Stimulated activated CD4-positive, alpha-beta T cell treated with anti-CD3 and anti-CD28 coated beads, Interleukin-2, amount 100 ng/mL, for 4 hours (primary cell): ENCODE data around the gene SLC6A6.

Source experiments
- DNase-seq: peaks from one replicate; pipeline ENCODE4 v3.0.0-alpha.2; 2020; ENCODE audit warnings: low read depth

Gene SLC6A6

DNA sequence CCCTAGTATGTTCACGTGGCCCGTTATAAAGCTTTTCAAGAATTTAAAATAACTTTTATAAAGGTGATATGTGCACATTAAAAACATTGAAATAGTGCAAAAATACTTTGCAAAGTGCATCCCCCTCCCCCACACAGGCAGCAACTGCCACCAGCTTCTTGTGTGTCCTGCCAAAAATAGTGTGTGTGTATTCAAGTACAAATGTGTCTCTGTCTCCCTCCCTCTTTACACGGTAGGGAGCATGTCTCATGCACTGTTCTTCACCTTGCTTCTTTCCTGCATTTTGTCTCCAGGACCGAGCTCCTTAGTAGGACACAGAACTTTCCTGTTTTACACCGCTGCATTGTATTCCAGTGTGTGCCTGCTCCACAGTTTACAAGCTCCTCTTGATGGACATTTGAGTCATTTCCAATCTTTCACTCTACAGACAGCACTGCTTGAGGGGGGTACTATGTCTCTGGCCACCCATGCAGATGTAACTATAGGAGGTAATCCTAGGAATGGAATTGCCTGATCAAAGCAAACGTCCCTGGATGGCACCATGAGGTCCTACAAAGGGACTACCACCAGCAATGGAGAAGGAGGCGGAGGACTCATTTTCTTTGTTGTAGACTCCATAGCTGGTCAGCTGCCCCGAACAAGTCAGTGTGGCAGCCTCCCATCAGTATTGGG lies 52.4 kb downstream of the SLC6A6 start:
- no peak for DNase-seq

DNA sequence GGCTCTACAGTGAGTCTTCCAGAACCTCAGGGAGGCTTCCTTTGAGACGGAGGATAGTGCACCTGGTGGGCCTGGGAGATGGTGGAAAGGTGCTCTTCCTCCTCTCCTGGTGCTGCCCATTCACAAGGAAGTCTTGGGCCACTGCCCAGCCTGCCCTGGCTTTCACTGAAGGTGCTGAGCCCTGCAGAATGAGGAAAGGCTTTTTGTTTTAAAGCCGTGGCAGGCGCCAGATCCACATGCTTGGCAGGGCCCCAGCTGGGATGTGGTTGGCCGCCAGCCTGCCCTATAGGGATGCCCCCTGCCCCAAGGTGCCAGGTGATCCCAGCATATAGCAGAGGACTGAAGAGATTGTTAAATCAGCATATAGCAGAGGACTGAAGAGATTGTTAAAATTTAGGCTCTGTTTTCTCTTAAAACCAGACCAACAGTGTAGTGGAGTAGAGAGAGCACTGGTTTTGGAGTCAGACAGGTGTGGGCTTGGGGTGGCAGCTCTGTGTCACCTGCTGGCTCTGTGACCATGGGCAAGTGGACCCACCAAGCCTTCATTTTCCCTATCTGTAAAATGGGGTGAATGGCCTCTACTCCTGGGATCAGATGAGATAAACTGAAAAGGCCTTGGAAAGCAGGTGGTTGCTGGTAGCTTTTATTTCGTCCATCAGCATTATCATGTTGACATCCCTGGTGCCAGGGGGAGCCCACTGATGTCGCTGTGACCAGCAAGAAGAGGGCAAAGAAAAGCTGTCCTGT lies 53.3 kb downstream of the SLC6A6 start:
- no peak for DNase-seq

DNA sequence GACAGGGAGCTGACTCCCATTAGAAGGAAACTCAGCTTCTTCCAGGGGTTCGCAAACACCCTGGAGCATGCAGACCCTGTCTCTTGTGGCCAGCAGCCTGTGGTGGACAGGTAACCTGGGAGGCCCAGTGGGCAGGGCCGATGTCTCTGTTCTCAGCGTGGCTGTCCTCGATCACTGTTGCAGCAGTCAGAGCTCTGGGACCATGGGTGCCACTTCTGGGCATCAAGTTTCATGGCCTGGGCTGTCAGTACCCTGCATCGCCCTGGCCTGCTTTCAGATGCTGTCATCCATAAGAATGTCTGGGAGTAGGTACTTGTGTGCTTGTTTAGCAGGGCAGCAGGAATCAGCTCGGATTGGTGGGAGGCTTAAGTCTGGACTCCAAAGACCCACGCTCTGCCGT lies 54.4 kb downstream of the SLC6A6 start:
- DNase-seq: no peak

DNA sequence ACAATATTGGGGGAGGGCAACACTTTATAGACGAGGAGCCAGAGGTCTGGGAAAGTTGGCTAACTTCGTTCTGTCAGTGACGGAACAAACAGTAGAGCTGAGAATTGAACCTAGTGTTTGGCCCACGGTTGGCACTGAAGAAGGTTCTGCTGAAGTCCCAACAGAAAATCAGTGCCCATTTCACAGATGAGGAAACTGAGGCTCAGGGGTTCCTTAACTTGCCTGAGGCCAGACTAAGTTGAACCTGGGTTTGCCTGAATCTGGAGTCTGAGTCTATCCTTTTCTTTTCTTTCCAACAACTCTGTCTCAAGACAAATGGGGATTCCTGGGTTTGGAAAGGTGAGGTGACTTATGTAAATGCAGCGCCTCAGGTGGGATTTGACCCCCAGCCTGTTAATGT lies 55.1 kb downstream of the SLC6A6 start:
- DNase-seq: no peak

DNA sequence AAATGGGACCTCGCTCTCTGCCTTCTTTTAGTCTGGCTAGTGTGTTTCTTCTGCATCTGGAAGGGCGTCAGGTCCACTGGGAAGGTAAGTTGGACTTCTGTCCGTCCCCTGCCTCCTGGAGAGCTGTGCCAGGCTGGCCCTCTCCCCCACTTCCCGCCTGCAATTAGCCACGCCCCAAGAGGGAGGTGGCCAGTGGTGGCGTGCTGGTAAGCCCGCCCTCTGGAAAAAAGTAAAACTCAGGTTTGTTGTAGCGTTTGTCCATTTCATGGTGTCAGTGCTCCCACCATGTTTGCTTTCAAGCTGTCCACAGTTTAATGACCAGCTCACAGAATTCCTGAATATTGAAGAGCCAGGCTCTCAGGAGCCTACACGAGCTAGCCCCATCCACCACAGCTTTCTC lies 55.6 kb downstream of the SLC6A6 start:
- DNase-seq: no peak

DNA sequence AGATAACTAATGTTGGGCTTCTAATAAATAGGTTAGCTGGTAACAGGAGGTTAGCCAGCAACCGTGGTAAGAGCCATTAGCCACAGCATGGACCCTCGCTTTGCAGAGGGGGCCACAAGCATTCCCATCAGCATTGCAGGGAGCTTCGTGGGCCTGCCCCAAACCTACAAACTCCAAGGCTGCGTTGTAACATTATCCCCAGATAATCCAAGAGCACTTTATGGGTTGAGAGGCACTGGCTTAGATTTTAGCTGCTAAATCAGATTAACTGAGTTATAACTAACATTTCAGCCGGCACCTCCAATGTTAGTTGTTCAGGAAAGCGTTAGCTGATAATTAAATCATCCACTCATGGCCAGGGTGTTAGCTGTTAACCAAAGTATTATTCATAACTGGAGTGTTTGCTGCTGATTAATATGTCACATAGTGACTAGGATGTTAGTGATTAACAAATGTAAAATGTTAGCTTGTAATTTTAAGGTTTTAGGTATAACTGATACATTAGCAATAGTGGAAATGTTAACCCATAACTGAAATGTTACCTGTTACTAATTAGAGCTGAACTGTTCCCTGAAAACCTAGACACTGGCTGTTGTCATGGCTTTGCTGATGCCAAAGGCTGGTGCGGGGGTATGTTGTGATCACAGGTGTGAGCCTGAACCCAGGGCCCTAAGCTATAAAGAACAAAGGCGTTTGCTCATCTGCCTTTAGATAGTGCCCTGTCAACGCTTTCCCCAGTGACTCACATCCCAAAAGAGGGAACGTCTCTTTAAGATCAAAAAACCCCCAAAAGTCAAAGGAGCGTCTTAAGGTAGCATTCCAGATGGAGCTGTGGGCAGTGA lies 56.2 kb downstream of the SLC6A6 start:
- DNase-seq: no peak

DNA sequence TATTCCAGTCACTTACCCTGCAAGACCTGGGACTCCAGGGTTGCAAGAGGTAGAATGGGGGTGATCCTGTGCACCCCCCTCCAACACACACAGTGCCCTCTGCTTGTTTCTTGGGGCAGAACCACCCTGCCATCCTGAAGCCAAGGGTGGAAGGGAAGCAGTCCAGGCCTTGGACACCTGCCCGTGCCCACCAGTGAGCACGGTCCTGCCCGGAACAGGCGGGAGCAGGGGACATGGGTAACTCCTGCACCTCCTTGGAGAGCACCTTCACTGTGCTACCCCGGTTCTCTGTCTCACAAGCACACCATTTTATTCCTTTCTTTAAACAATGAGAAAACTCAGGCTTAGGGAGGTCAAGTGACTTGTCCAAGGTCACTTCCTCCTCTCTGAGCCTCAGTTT lies 57.0 kb downstream of the SLC6A6 start:
- DNase-seq: no peak

DNA sequence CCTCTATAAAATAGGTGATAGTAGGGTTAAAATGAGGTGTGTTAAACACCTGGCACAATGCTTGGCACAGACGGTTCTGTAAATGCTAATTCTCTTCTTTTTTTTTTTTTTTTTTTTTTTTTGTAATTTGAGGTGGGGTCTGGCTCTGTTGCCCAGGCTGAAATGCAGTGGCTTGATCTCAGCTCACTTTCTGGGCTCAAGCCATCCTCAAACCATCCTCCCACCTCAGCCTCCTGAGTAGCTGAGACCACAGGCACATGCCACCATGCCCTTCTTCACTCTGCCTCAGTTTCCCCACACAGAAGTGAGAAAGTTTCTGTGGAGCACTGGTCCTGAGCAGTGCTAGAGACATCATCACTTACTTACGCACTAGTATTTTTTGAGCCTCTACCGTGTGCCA lies 57.4 kb downstream of the SLC6A6 start:
- no peak for DNase-seq

DNA sequence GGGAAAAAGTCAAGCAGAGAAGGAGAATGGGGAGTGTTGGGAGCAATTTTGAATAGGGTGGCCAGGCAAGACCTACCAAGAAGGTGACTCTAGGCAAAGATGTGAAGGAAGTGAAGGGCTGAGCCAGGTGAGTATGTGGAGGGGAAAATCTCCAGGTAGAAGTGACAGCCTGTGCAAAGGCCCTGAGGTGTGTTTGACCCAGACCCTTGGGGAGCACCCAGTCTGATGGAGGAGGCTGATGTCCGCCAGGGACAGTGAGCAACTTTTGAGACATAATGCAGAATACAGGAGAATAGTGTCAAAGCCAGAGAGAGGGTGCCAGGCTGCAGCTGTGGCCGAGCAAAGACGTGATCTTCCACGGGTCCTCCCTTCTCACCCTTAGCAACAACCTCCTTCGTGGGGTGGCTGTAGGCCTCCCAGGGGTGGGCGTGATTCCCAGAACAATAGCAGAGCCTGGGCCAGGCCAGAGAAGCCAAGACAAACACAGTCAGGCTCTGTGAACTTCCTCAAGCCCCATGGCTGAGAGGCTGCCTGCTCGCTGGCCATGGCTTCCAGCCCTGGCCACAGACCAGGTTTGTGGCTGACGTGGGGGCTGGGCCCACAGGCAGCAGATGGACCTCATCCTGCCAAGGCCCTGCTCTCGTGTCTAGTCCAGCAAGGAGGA lies 58.1 kb downstream of the SLC6A6 start:
- no peak for DNase-seq

DNA sequence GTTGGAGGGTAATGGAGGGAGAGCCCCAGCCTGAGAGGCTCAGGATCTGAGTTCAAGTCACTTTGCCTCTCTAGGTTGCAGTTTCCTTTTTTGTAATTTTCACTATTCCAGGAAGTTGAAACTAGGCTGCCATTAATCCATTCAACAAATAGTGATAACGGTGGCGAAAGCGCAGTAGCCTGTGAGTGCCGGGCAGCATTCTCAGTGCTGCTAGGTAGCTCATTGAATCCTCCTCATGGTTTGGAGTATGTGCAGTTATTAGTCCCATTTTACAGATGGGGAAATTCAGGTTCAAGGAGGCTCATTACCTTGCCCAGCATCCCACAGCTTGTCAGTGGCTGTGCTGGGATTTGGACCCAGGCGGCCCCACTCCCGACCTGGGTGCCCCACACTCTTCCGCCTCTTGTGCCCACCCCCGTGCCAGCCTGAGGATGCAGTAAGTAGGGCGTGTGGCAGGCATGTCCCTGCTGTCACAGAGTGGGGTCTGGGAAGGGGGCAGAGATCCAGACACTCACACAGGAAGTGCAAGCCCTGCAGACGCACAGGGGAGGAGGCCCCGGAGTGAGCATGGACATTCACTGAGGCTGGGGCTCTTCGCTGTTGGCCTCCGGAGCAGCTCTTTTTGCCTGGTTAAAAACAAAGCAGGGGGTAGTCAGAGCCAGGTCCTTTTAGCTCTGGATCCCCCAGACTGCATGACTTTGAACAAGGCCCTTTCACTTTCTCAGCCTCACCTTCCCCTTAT lies 58.8 kb downstream of the SLC6A6 start:
- DNase-seq: no peak

DNA sequence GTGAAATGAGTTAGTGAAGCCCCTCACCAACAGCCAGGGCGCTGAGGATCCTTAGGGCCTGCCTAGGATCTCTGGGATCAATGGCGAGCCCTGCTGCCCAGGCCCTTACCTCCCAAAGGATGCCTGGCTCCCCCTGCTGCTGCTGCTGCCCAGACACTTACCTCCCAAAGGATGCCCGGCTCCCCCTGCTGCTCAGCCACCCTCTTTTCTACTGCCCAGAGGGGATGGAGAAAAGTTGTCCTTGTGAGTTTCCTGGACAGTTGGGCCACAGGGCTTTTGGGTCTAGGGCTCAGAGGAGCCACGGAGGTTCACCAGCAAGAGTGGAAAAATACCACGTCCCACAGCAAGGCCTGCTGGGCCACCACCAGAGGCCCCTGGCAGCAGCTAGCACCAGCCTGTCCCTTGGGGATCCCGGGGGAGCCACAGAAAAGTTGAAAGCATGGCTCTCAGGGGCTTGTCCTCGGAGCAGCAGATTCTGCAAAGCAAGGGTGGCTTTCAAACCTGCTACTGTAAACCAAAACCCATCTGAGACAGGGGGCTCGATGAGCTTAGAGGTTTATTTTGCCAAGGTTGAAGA lies 59.4 kb downstream of the SLC6A6 start:
- DNase-seq: peak; percentile 25

DNA sequence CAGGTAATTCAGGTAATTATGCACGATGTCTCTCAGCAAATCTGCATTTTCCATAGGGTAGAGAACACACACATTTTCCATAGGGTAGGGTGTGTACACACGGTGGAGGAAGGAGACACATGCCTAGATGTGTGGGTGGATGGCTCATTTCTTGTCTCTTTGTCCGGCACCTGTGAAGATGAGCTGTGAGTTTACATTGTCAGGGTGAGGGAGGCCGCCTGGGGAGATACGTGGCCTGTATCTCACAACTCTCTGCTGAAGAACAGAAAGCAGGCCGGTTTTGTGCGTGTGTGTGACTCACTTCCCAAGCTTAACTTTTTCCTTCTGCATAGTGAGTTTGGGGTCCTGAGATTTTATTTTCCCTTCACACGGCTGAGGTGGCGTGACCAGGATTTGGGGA lies 60.3 kb downstream of the SLC6A6 start:
- DNase-seq: no peak

DNA sequence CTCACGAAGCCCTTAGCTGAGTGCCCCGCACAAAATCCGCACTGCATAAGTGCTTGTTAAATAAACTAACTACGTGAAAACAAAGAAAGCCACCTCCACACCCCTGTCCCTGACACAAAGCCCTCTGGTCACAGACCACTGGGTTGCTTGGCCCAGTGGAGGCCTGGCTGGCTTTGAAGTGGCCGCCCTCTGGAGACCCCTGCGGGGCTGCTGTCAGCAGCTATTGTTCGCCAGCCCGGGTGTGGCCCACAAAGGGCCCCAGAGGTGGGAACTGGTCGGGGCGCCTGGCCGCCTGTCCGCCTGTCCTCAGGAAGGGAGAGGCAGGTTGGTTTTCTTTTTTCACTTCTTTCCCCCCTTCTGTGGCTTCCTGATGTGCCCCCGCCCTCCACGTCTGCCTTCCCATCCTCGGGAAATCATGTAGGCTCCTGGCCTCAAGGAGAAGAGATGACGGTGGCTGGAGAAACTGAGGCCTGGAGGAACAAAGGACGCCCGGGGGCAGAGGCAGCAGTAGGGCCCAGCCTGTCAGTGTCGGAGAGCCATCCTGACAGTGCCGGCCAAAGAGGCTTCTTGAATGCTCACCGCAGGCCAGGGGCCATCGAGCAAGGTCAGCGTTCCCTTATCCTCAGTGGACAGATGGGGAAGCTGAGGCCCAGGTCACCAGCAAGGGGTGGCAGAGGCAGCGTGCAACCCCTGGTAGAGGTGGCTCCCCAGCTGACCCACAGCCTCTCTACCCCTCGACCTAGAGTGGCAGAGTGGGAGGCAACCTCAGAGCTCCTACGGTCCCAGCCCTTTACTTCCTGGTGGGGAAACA lies 61.1 kb downstream of the SLC6A6 start:
- no peak for DNase-seq

DNA sequence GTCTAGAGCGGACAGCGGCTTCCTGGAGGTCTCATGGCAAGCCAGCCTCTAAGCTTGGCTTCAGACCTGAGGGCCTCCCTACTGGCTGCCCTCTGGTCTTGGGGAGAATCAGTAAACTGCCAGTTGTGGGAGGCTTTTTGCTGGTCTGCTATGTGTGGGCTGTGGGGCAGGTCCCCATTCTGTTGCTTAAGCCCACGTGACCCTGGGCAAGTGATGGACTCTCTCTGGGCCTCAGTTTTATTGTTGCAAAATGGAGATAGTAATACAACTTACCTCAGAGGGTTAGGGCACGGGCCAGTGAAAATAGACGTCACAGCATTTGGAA lies 61.7 kb downstream of the SLC6A6 start:
- DNase-seq: no peak

DNA sequence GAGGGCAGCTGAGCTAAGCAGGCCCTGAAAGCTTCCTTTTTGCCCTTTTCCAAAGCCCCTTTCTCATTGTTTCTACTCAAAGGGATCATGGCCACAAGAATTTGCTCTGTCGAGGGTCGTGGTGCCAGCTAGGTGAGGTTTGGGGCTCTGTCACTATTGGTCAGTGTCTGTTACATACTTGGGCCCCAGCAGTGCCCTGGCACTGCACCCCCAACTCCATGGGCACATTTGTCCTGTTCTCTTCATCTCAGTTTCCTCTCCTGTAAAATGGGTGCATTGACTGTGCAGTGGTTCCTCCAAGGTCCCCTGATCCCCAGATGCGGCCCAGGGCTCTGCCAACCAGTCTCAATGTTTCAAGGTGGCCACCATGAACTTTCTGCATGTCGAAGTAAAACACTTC lies 62.1 kb downstream of the SLC6A6 start:
- DNase-seq: no peak

DNA sequence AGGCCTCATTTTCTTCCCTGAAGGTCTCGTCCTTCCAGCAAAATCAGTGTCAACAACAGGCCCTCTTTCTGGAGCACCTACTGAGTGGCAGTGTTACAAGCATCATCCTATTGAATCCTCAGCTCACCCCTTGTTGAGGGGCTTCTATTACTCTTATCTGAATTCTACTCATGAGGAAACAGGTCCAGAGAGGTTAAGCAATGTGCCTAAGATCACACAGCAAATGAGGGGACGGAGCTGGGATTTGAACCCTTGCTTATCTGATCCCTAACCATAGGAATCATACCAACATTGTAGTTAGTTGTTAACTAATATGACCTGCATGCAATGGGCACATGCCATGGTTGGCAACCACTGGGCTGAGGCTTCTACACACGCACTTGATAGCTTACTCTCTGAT lies 63.0 kb downstream of the SLC6A6 start:
- DNase-seq: no peak

DNA sequence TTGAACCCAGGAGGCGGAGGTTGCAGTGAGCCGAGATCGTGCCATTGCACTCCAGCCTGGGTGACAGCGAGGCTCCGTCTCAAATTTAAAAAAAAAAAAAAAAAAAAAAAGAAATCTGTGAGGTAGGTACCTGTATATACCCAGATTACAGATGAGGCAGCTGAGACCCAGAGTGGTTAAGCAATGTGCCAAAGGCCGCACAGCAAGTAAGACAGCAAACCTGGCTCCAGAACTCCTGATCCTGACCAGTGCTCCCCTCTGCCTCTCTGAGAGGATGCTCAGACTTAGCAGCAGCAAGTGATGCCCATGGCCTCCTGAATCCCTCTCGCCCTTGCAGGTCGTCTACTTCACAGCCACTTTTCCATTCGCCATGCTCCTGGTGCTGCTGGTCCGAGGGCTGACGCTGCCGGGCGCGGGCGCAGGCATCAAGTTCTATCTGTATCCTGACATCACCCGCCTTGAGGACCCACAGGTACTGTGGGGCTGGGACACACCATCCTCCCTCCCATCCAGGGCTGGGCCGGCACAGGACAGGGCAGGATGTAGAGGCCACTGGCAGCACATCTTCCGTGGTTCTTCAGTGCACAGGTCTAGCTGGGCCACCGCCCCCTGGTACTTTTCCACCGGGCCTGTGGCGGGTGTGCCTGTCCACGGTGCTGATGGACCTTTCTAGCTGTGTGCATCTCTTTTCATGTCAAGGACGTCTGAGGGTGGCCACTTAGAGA lies 63.9 kb downstream of the SLC6A6 start:
- no peak for DNase-seq

DNA sequence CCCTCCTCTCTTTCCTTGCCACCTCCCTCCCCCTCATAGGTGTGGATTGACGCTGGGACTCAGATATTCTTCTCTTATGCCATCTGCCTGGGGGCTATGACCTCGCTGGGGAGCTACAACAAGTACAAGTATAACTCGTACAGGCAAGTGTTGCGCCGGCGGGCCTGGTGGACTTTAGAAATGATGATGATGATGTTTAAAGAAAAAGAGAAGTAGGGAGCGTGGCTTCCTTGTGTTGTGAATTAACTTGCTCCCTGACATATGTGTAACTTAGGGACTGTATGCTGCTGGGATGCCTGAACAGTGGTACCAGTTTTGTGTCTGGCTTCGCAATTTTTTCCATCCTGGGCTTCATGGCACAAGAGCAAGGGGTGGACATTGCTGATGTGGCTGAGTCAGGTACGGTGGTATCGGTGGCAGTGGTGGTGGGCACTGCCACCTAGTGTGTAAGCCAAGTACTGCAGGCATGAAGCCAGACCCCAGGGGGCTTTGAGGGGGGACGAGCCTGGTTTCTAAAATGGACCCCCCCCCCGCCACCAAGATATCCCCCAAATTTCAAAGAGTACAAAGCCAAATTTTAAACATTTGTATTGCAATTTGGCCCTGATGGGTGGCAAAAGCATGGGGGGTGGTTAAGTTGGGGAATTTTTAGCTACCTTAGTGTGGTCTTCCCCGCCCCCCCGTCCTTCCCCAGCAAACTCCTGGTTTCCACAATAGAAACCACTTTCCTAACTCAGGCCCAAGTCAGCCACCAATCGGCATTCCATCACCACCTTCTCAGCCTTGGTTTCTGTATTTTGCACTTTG lies 65.6 kb downstream of the SLC6A6 start:
- peak; percentile 5 for DNase-seq

DNA sequence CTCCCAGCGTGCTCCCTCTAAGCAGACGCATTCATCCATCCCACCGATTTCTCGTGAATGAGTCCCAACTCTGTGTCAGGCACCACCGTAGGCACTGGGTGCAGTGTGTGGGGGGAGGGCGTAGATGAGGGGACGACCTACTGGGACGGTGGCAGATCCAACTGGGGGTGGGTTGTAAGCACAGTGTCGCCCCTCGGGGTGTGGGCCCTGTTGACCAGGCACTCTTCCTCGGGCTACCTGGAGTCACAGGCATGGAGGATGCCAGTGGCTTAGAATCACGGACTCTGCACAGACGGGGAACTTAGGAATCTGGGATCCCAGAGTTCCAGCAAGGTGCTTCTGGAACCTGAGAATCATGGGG lies 66.2 kb downstream of the SLC6A6 start:
- no peak for DNase-seq
